Esophagus squamous epithelium (tissue), 4 donors: ENCODE results near the gene RPP30.

Source experiments
- POLR2A ChIP-seq, 4 donors: fragments of 450-650 bp; IDR thresholded peaks; one replicate each; pipeline ENCODE4 v1.6.1; 2017; ENCODE audit warnings: antibody characterized with exemption in 4 of 4, mild to moderate bottlenecking in 4 of 4, moderate library complexity in 3 of 4
- TF ChIP-seq, protein P1 (sequence below), 6 experiments: fragments of 450-650 bp in 4 of 6; fragments of 200-600 bp in 2 of 6; sonication (generic) in 2 of 6; IDR thresholded peaks; one replicate each; pipeline ENCODE4 v1.5.1; 2016 to 2019; ENCODE audit warnings: antibody characterized with exemption in 6 of 6, mild to moderate bottlenecking in 4 of 6, moderate library complexity in 4 of 6

DNA sequence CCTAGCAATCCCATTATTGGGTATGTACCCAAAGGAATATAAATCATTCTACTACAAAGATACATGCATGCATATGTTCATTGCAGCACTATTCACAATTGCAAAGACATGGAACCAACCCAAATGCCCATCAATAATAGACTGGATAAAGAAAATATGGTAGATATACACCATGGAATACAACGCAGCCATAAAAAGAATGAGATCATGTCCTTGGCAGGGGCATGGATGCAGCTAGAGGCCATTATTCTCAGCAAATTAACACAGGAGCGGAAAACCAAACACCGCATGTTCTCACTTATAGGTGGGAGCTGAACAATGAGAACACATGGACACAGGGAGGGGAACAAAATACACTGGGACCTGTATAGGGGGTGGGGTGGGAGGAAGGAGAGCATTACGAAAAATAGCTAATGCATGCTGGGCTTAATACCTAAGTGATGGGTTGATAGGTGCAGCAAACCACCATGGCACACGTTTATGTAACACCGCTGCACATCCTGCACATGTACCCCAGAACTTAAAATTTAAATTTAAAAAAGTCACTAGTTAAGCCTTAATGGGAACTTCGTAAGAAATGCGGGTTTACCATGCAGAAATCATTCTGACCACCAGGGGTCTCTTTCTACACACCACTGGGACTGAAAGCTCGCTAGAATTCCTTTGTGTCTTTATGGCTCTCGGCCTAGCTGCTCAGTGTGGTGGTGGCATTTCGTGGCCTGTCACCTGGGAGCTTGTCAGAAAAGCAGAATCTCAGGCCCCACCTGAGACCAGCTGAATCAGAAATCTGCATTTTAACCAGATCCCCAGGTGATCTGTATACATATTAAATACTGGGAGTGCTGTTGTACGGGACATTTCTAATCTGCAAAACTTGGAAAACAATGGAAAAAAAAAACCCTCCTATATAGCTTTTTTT lies 39.6 kb downstream of the RPP30 start:
- TF ChIP-seq, protein P1, sequence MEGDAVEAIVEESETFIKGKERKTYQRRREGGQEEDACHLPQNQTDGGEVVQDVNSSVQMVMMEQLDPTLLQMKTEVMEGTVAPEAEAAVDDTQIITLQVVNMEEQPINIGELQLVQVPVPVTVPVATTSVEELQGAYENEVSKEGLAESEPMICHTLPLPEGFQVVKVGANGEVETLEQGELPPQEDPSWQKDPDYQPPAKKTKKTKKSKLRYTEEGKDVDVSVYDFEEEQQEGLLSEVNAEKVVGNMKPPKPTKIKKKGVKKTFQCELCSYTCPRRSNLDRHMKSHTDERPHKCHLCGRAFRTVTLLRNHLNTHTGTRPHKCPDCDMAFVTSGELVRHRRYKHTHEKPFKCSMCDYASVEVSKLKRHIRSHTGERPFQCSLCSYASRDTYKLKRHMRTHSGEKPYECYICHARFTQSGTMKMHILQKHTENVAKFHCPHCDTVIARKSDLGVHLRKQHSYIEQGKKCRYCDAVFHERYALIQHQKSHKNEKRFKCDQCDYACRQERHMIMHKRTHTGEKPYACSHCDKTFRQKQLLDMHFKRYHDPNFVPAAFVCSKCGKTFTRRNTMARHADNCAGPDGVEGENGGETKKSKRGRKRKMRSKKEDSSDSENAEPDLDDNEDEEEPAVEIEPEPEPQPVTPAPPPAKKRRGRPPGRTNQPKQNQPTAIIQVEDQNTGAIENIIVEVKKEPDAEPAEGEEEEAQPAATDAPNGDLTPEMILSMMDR (IDR thresholded peaks at IDR 0.05): peak; percentile 71 to 87 (median 82)
- no peak for TF ChIP-seq POLR2A (IDR thresholded peaks at IDR 0.05)
